Upper lobe of left lung (tissue), 6 donors: ENCODE data around the gene VPS37D. TPM values are rescaled to one million over a fixed set of nuclear protein-coding genes. Genes with fewer than 3 reads are reported as not detected.
"Not testable (repeated sequence)": the region's sequence is repeated elsewhere in the genome, so short reads cannot be mapped to it uniquely, and the experiment has no call there.

ENCODE experiments used
- ATAC-seq, 2 donors: fragments of 200-7000 bp; cut with Tn5 transposase; one replicate each; pipeline ENCODE4 v1.9.1; 2022; ENCODE audit warnings: mild to moderate bottlenecking in 2 of 2, moderate library complexity in 2 of 2; ENCODE audit not compliant: low FRiP score in 2 of 2
- DNase-seq, 2 donors: peaks; one replicate each; pipeline ENCODE4 v3.0.0-alpha.2; 2019 to 2020
- H3K27ac ChIP-seq, 4 donors: fragments of 200-600 bp; sonication (generic); one replicate each; pipeline ENCODE4 v1.5.1; 2016 to 2019
- H3K27me3 ChIP-seq, 4 donors: fragments of 200-600 bp; sonication (generic); one replicate each; pipeline ENCODE4 v1.5.1; 2017 to 2019
- H3K36me3 ChIP-seq, 4 donors: fragments of 200-600 bp; sonication (generic); one replicate each; pipeline ENCODE4 v1.5.1; 2016 to 2019
- H3K4me1 ChIP-seq, 4 donors: fragments of 200-600 bp; sonication (generic); one replicate each; pipeline ENCODE4 v1.5.1; 2018 to 2019
- H3K4me3 ChIP-seq, 4 donors: fragments of 200-600 bp; sonication (generic); one replicate each; pipeline ENCODE4 v1.5.1; 2017 to 2019; ENCODE audit warnings: mild to moderate bottlenecking in 2 of 4, moderate library complexity in 1 of 4
- H3K9me3 ChIP-seq, 4 donors: fragments of 200-600 bp; sonication (generic); one replicate each; pipeline ENCODE4 v1.5.1; 2018 to 2019
- EP300 ChIP-seq, 4 donors: sonication (generic); formaldehyde crosslinking; IDR thresholded peaks; one replicate each; pipeline ENCODE4 v1.5.1; 2017; ENCODE audit warnings: antibody characterized with exemption in 4 of 4, control low read depth in 2 of 4
- POLR2A ChIP-seq, 4 donors: fragments of 450-650 bp; IDR thresholded peaks; one replicate each; pipeline ENCODE4 v1.5.1; 2016 to 2017; ENCODE audit warnings: antibody characterized with exemption in 4 of 4, mild to moderate bottlenecking in 2 of 4
- POLR2AphosphoS5 ChIP-seq, 2 donors: sonication (generic); formaldehyde crosslinking; IDR thresholded peaks; one replicate each; pipeline ENCODE4 v1.5.1; 2017; ENCODE audit warnings: antibody characterized with exemption in 2 of 2
- WGBS, 2 donors: methylation state at CpG; one replicate each; pipeline ENCODE4 v1.1.5; 2017 to 2018; 5-methylcytosine and 5-hydroxymethylcytosine counted together
- total RNA-seq, 6 donors: library from RNA; depleted of rRNA in 4 of 6; stranded (reverse); fragments of >200 nt in 4 of 6; gene quantifications; one replicate each; pipeline versions ENCODE4 v1.1.0 to v1.2.1, GENCODE V29; 2016 to 2021
- TF ChIP-seq, protein P1 (sequence below), 6 experiments: fragments of 450-650 bp in 4 of 6; fragments of 200-600 bp in 2 of 6; sonication (generic) in 2 of 6; IDR thresholded peaks; one replicate each; pipeline ENCODE4 v1.5.1; 2016 to 2019; ENCODE audit warnings: antibody characterized with exemption in 6 of 6
- donor health status: DM: no; HTN: no; CAD: no; lungs with moderate emphysema.
- donor health status: DM: no; HTN: yes; CAD: no; lungs with severe emphysema.

The VPS37D gene
- total RNA-seq, 6 donors from 2014 or later: 1.0 to 4.3 (median 1.5) TPM

- no peaks in the 10 kb centered on the region for H3K27me3 ChIP-seq
- H3K4me3 ChIP-seq: no peak overlapping the region
- H3K36me3 ChIP-seq: peaks cover 0 to 7% (median 0%) of the 10 kb centered on the region in 4 donors
- H3K27ac ChIP-seq: no peak overlapping the region
- DNase-seq (no peak), ATAC-seq (no peak)
- 72 to 81% methylated on average over 20 to 21 of the region's 25 CpGs for WGBS, 2 donors
- peaks cover 0 to 23% (median 15%) of the 10 kb centered on the region in 4 donors for H3K4me1 ChIP-seq
- TF ChIP-seq EP300 (IDR thresholded peaks at IDR 0.05): no peak
- H3K9me3 ChIP-seq: no peaks in the 10 kb centered on the region
These were observed 38.8 kb downstream of the VPS37D start for GRCh38 chr7:73706126-73707044.

DNA sequence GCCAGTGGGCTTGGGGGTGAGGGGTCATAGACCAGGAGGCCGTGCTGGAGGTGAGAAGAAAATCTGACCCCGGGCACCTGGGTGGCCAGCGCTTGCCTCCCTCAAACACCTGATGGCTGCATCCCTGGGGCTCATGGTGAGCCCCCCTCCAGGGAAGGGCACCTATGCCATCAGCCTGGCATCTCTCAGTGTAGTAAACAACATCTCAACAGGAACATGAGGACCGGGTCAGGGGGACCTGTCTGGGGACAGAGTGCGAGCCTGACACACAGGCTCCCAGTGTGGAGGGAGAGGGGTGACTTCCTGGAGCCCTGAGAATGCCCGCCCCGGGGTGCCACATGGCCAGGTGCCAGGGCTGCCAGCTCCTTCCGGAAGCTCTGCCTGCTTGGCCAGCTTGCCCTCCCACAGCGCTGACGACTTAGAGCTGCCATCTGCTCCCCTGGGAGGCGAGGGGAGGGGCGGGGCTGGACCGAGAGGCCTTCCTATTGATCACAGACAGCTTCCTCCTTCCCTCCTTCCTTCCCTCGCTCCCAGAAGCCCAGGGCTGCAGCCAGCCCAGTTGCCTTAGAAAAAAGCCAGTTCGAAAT, 39.5 kb downstream of the VPS37D start:
- TF ChIP-seq POLR2A (IDR thresholded peaks at IDR 0.05) (no peak), EP300 (IDR thresholded peaks at IDR 0.05) (no peak), POLR2AphosphoS5 (IDR thresholded peaks at IDR 0.05) (no peak)
- TF ChIP-seq, protein P1, sequence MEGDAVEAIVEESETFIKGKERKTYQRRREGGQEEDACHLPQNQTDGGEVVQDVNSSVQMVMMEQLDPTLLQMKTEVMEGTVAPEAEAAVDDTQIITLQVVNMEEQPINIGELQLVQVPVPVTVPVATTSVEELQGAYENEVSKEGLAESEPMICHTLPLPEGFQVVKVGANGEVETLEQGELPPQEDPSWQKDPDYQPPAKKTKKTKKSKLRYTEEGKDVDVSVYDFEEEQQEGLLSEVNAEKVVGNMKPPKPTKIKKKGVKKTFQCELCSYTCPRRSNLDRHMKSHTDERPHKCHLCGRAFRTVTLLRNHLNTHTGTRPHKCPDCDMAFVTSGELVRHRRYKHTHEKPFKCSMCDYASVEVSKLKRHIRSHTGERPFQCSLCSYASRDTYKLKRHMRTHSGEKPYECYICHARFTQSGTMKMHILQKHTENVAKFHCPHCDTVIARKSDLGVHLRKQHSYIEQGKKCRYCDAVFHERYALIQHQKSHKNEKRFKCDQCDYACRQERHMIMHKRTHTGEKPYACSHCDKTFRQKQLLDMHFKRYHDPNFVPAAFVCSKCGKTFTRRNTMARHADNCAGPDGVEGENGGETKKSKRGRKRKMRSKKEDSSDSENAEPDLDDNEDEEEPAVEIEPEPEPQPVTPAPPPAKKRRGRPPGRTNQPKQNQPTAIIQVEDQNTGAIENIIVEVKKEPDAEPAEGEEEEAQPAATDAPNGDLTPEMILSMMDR (IDR thresholded peaks at IDR 0.05): no peak
- peaks cover 0 to 23% (median 15%) of the 10 kb centered on the region in 4 donors for H3K4me1 ChIP-seq
- peaks cover 0 to 7% (median 0%) of the 10 kb centered on the region in 4 donors for H3K36me3 ChIP-seq
- H3K27me3 ChIP-seq: no peaks in the 10 kb centered on the region
- peak; percentile 42 to 88 for DNase-seq
- no peaks in the 10 kb centered on the region for H3K9me3 ChIP-seq
- no peak overlapping the region for H3K4me3 ChIP-seq
- peak in 1 of 2 donors; percentile 34 for ATAC-seq
- H3K27ac ChIP-seq: no peak overlapping the region
- WGBS, 2 donors: 75 to 77% methylated on average over 13 of the region's 15 CpGs

DNA sequence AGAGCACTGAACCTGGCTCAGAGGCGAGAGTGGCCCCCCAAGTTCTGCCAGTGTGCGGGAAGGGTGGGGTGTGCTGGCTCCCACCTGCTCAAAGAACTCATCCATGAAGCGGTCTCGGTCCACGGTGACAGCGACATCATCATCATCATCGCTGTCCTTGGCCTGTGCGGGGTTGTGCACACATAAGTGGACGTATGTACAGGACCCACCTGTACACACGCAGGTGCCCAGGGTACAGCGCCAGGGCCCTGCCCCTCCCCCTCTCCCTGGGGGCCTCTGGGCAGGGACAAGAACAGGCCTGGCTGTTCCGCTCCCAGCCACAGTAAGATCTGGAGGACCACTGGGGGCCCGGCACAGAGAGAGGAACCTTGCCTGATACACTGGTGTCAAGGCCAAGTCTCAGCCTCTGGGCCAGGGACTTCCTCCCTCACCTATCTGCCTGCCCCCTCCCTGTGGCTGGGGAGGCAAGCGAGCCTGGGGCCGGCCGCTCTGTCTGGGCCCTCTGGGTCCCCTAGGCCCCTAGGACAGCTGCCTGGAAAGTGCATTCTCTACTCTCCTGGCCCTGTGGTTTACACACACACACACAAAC, 41.4 kb downstream of the VPS37D start:
- ATAC-seq: no peak
- H3K36me3 ChIP-seq: no peaks in the 10 kb centered on the region
- H3K27ac ChIP-seq: no peak overlapping the region
- no peak overlapping the region for H3K4me3 ChIP-seq
- no peaks in the 10 kb centered on the region for H3K9me3 ChIP-seq
- DNase-seq: no peak
- no peaks in the 10 kb centered on the region for H3K27me3 ChIP-seq
- peaks cover 0 to 16% (median 8%) of the 10 kb centered on the region in 4 donors for H3K4me1 ChIP-seq
- WGBS, 2 donors: 93 to 94% methylated on average over 11 to 16 of the region's 16 CpGs
- TF ChIP-seq, protein P1 (IDR thresholded peaks at IDR 0.05): no peak
- no peak for TF ChIP-seq EP300 (IDR thresholded peaks at IDR 0.05)
- no peak for TF ChIP-seq POLR2AphosphoS5 (IDR thresholded peaks at IDR 0.05)
- no peak for TF ChIP-seq POLR2A (IDR thresholded peaks at IDR 0.05)

DNA sequence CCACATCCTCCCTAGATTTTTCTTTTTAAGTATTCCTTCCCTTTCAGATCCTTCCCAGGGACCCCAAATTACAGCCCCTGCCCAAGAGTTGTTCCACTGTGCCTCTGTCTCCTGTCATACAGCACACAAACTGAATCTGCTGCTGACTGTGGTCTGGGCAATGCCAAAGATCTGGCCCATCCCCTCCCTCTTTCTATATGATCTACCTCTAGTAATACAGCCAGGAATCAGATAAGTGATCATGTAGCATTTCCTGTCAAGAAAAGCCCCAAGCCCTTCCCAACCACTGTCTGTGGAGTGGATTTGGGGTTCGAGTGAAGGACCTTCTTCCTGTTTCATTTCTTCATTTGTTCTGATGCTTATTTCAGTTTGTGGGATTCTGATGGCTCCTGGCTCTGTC, 45.1 kb downstream of the VPS37D start:
- Histone ChIP-seq H3K36me3 (no peaks in the 10 kb centered on the region), H3K27ac (no peak overlapping the region), H3K27me3 (no peaks in the 10 kb centered on the region), H3K4me1 (peaks cover 5 to 12% (median 10%) of the 10 kb centered on the region in 4 donors), H3K9me3 (no peaks in the 10 kb centered on the region), H3K4me3 (no peak overlapping the region)
- TF ChIP-seq, protein P1 (IDR thresholded peaks at IDR 0.05): no peak
- no peak for TF ChIP-seq POLR2AphosphoS5 (IDR thresholded peaks at IDR 0.05)
- TF ChIP-seq EP300 (IDR thresholded peaks at IDR 0.05): no peak
- TF ChIP-seq POLR2A (IDR thresholded peaks at IDR 0.05): no peak
- ATAC-seq (no peak), DNase-seq (no peak)
- WGBS, 2 donors: 70 to 80% methylated on average over 1 of the region's 1 CpG

GRCh38 chr7:73713319-73713718, 45.7 kb downstream of the VPS37D start:
- not testable (repeated sequence) for H3K27me3 ChIP-seq, H3K27ac ChIP-seq, ATAC-seq, H3K4me3 ChIP-seq, H3K36me3 ChIP-seq, DNase-seq, H3K9me3 ChIP-seq
- peaks cover 11 to 18% (median 15%) of the 10 kb centered on the region in 4 donors for H3K4me1 ChIP-seq
- WGBS, 2 donors: 90 to 93% methylated on average over 3 to 6 of the region's 6 CpGs
